Measurements from ENCODE around the gene SHQ1.

SHQ1 gene

GRCh38 chr3:72847282-72847681 lies 963 bp downstream of the SHQ1 start:
- no peak for DNase-seq

GRCh38 chr3:72846166-72846565 lies 2.1 kb downstream of the SHQ1 start:
- DNase-seq: no peak

GRCh38 chr3:72844436-72844993 lies 3.7 kb downstream of the SHQ1 start:
- DNase-seq: no peak

- DNase-seq: no peak
These were observed 9.2 kb downstream of the SHQ1 start for GRCh38 chr3:72839057-72839456.

GRCh38 chr3:72836923-72837322 lies 11.3 kb downstream of the SHQ1 start:
- DNase-seq: no peak

GRCh38 chr3:72836416-72836815 lies 11.8 kb downstream of the SHQ1 start:
- DNase-seq: no peak

GRCh38 chr3:72830452-72831223 lies 17.6 kb downstream of the SHQ1 start:
- no peak for DNase-seq

GRCh38 chr3:72829701-72830100 lies 18.5 kb downstream of the SHQ1 start:
- no peak for DNase-seq

GRCh38 chr3:72821161-72821781 lies 27.0 kb downstream of the SHQ1 start:
- DNase-seq: no peak

GRCh38 chr3:72820415-72820814 lies 27.8 kb downstream of the SHQ1 start:
- no peak for DNase-seq

GRCh38 chr3:72818905-72819304 lies 29.3 kb downstream of the SHQ1 start:
- DNase-seq: no peak

GRCh38 chr3:72818092-72818773 lies 30.0 kb downstream of the SHQ1 start:
- DNase-seq: no peak

GRCh38 chr3:72816862-72817355 lies 31.3 kb downstream of the SHQ1 start:
- no peak for DNase-seq

- DNase-seq: no peak
These were observed 33.9 kb downstream of the SHQ1 start for GRCh38 chr3:72814308-72814707.

- no peak for DNase-seq
These were observed 36.0 kb downstream of the SHQ1 start for GRCh38 chr3:72812201-72812600.

- no peak for DNase-seq
These were observed 36.7 kb downstream of the SHQ1 start for GRCh38 chr3:72811571-72811970.

- no peak for DNase-seq
These were observed 37.4 kb downstream of the SHQ1 start for GRCh38 chr3:72810659-72811434.

GRCh38 chr3:72810063-72810462 lies 38.2 kb downstream of the SHQ1 start:
- DNase-seq: no peak

GRCh38 chr3:72804361-72804760 lies 43.9 kb downstream of the SHQ1 start:
- DNase-seq: no peak

- no peak for DNase-seq
These were observed 44.7 kb downstream of the SHQ1 start for GRCh38 chr3:72803573-72803972.

- no peak for DNase-seq
These were observed 46.2 kb downstream of the SHQ1 start for GRCh38 chr3:72802001-72802400.

GRCh38 chr3:72800869-72801268 lies 47.4 kb downstream of the SHQ1 start:
- no peak for DNase-seq

Data from amniotic stem cell (primary cell).